Measurements from ENCODE around the gene FPR2. TPM values are rescaled to one million over a fixed set of nuclear protein-coding genes. Genes with fewer than 3 reads are reported as not detected.

The FPR2 gene
- total and polyA plus RNA-seq, 10 of the 15 experiments (the other 5 are each of a cell fraction or from before 2014, with no cell fraction given) = not detected

DNA sequence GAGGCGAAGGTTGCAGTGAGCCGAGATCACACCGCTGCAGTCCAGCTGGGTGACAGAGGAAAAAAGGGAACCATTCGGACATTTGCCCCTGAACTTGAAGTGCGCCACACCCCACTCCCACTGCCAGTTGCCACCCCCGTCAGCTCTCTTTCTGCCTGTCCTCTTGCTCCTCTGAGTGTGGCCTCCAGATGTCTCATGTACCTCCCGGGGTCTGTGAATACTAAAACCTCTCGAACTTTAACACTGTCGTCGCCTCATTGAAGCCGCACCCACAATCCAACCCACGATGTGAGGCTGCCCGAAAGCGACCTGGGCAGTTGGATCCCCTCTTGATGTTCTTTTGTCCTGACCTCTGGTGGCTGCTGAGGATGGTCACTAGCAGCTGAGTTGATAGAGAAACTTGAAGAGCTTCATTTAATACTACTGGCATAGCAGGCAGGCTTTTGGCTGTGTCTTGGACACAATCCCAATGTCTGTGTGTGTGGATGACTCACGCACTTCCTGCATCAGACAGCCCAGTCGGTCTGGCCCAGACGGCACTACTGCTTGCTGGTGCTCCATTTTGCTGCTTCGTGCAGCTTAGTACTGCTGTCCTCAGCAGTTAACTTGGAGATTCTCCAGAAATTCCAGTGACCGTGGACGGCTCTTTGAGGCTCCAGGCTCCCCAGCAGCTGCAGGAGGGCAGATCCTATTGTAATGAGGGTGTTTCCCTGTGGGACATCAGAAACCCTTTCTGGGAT is 38.2 kb downstream of the FPR2 start:
- 54% methylated on average over 20 of the region's 20 CpGs for WGBS (ENCODE audit: insufficient coverage, insufficient replicate concordance, low lambda C conversion rate, missing lambda C conversion rate)
- H4K20me1 ChIP-seq (ENCODE audit: control insufficient read depth, insufficient read depth) = no peaks in the 10 kb centered on the region
- in situ Hi-C loops (cut with MboI) (no loop called here), intact Hi-C loops (cut with micrococcal nuclease; ENCODE audit: unreplicated experiment) (no loop called here)
- H3K4me1 ChIP-seq (ENCODE audit: control insufficient read depth, insufficient read depth, low read length) = no peaks in the 10 kb centered on the region
- H3K9ac ChIP-seq (ENCODE audit: control insufficient read depth, insufficient read depth, low read length) = no peak overlapping the region
- no peak overlapping the region for H2AFZ ChIP-seq (ENCODE audit: control insufficient read depth, low read depth, low read length)
- CTCF ChIA-PET = no interaction called here
- POLR2A ChIA-PET = no interaction called here
- RAD21 ChIA-PET (ENCODE audit: unreplicated experiment) = no interaction called here
- DNase-seq (ENCODE audit: low read depth, low spot score) (no peak), ATAC-seq (no peak), FAIRE-seq (no peak)
- TF ChIP-seq, protein P1, sequence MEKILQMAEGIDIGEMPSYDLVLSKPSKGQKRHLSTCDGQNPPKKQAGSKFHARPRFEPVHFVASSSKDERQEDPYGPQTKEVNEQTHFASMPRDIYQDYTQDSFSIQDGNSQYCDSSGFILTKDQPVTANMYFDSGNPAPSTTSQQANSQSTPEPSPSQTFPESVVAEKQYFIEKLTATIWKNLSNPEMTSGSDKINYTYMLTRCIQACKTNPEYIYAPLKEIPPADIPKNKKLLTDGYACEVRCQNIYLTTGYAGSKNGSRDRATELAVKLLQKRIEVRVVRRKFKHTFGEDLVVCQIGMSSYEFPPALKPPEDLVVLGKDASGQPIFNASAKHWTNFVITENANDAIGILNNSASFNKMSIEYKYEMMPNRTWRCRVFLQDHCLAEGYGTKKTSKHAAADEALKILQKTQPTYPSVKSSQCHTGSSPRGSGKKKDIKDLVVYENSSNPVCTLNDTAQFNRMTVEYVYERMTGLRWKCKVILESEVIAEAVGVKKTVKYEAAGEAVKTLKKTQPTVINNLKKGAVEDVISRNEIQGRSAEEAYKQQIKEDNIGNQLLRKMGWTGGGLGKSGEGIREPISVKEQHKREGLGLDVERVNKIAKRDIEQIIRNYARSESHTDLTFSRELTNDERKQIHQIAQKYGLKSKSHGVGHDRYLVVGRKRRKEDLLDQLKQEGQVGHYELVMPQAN (conservative IDR thresholded peaks at IDR 0.05) = no peak
- no peak for TF ChIP-seq PML (IDR thresholded peaks at IDR 0.05; ENCODE audit: low read length)
- no peak for TF ChIP-seq MYC (IDR thresholded peaks at IDR 0.05; ENCODE audit: insufficient read depth, insufficient read length, insufficient replicate concordance, low read length, severe bottlenecking)
- TF ChIP-seq TBL1XR1 (IDR thresholded peaks at IDR 0.05; ENCODE audit: low read depth, low read length) = no peak
- TF ChIP-seq, protein P2, sequence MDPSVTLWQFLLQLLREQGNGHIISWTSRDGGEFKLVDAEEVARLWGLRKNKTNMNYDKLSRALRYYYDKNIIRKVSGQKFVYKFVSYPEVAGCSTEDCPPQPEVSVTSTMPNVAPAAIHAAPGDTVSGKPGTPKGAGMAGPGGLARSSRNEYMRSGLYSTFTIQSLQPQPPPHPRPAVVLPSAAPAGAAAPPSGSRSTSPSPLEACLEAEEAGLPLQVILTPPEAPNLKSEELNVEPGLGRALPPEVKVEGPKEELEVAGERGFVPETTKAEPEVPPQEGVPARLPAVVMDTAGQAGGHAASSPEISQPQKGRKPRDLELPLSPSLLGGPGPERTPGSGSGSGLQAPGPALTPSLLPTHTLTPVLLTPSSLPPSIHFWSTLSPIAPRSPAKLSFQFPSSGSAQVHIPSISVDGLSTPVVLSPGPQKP (IDR thresholded peaks at IDR 0.05; ENCODE audit: low read depth, low read length) = no peak
- TF ChIP-seq EED (IDR thresholded peaks at IDR 0.05; ENCODE audit: low read depth) = no peak
- TF ChIP-seq GATAD2B (conservative IDR thresholded peaks at IDR 0.05; ENCODE audit: low read depth) = no peak
- TF ChIP-seq RCOR1 (conservative IDR thresholded peaks at IDR 0.05; ENCODE audit: low read depth, low read length) = no peak
- TF ChIP-seq KDM1A (IDR thresholded peaks at IDR 0.05; ENCODE audit: borderline replicate concordance) = no peak
- no peaks in the 10 kb centered on the region; the same call in 2 of the 3 replicates for H3K9me3 ChIP-seq (replicated peaks; ENCODE audit: control insufficient read depth, insufficient read depth, low read length)
- no peaks in the 10 kb centered on the region for H3K36me3 ChIP-seq (ENCODE audit: control insufficient read depth in 2 of 2, insufficient read depth in 2 of 2, low read length in 1 of 2)
- BruUV-seq (replicated peaks) = no TSS peak
- SMC1A ChIA-PET (ENCODE audit: uncharacterized antibody, unreplicated experiment) = no interaction called here
- H3K27ac ChIP-seq (ENCODE audit: control insufficient read depth, insufficient read depth) = no peak overlapping the region
- no peak overlapping the region for H3K4me2 ChIP-seq (ENCODE audit: control insufficient read depth, insufficient read depth)
- no peak overlapping the region for H3K4me3 ChIP-seq
- H3K27me3 ChIP-seq (replicated peaks in 1 of 2; ENCODE audit: control insufficient read depth in 2 of 2, insufficient read depth in 2 of 2, low read length in 1 of 2) = no peaks in the 10 kb centered on the region
- no peaks in the 10 kb centered on the region for H3K79me2 ChIP-seq (ENCODE audit: control insufficient read depth, insufficient read depth, low read length)

Measured in GM12878 (cell line).